Measurements from ENCODE around the gene OR51B2. TPM values are rescaled to one million over a fixed set of nuclear protein-coding genes. Genes with fewer than 3 reads are reported as not detected.

Gene OR51B2, protein sequence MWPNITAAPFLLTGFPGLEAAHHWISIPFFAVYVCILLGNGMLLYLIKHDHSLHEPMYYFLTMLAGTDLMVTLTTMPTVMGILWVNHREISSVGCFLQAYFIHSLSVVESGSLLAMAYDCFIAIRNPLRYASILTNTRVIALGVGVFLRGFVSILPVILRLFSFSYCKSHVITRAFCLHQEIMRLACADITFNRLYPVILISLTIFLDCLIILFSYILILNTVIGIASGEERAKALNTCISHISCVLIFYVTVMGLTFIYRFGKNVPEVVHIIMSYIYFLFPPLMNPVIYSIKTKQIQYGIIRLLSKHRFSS
- not detected in 2 replicates for total RNA-seq

DNA sequence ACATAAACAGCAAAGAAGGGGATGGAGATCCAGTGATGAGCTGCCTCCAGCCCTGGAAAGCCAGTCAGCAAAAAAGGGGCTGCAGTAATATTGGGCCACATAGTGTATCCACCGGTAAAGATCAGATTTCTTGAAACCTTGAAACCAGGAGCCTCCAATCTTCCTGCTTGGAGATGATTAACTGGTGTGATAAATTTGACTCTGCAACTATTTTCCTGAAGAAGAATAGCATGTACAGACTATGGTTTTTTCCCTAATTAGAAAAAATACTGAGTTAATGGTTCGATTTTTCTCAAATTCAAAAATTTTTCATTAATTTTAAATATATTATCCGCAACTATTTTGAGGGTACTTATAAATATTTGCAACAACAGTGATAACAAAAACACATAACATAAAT, at the start of gene OR51B2:
Gene OR51B2 (minus strand): TSS at position 101 of the 400 bp plus-strand sequence. CDS start 0 bp downstream, at position 101.

DNA sequence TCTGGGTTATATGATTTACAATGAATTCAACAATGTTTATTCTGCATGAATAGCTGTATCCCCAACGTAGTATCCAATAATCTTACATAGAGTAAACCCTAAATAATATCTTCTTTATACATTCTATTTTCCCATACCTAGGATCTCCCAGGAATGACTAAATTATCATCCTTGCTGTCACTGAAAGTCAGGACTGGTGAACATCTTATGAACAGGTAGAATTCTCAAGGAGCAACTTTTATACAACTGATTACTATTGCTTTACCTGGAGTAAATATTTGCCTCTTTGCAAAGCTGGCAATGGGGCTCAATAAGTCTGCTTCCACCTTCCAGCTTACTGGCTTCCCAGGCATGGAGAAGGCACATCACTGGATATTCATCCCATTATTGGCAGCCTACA, 27.1 kb upstream of the OR51B2 start, which contains the start of gene OR51B6:
Gene OR51B6 (plus strand): TSS at position 301 of the 400 bp plus-strand sequence. CDS start 0 bp downstream, at position 301.

DNA sequence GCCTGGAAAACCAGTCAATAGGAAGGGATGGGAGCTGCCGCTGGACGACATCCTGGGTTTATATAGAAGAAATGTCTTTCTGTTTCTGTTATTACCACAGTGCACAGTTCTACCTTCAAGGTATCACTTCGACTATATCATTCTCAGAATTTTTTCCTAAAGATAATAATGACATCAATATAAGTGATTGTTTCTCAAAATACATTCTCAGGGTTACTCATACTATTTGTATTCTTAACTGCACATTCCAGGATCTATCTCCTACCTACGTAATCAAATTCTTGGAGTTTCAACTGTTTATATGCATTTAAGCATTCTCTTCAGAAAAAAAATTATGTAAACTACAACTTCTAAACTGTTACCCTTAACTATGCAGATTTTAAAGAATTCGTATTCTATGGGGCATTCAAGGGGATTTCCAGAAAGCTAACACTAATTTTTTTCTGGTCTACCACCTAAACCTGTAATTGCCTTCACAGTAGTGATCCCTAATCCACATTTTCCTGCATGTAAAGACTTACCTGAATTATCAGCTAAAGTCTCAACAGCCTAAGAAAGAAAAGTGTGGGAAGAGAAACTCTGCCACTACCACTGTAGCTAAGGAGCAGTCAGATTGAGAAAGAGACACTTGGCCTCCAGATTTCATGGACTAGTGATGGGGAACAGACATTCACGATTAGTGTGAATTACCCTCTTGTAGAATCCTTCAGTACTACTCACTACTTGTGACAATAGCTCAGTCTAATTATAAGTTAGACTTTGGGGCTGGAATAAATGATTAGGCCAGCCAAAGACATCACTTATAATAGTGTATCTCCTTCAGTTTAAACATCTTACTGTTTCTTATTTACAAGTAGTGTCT, 19.6 kb upstream of the OR51B2 start, which contains the start of gene OR51B5:
Gene OR51B5 (minus strand): TSS at position 51 of the 862 bp plus-strand sequence. CDS start 0 bp downstream, at position 51.

DNA sequence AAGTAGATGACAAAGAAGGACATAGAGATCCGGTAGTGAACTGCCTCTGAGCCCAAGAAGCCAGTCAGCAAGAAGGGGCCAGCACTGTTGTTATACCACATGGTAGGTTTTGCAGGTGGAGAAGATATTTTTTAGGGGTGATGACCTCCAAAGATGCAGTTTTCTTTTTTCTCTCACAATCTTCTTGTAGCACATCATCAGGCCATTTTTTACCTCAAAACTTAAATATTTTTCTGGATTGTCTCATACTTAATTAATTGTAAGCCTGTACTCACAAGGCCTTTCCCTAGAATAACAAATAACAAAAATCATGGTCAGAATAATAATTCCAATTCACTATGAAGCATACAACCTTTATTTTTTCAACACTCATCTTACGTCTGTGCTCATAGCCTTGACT, 22.3 kb downstream of the OR51B2 start, which contains the start of gene OR51B4:
Gene OR51B4 (minus strand): TSS at position 101 of the 400 bp plus-strand sequence. CDS start 0 bp downstream, at position 101.

Small RNA genes lying within 50 kb of the gene (small RNA-seq; reads per million reads assigned to genes)
- not detected for gene AC104389.3

Other genes with a start within 250 kb of the OR51B2 start
- gene OR52A5, start 185.9 kb downstream of the OR51B2 start, total RNA-seq: not detected in 2 replicates
- not detected in 2 replicates for gene OR52A1, start 169.5 kb downstream of the OR51B2 start, total RNA-seq
- gene OR51V1, start 123.6 kb downstream of the OR51B2 start, total RNA-seq: not detected in 2 replicates
- gene HBB, start 97.2 kb downstream of the OR51B2 start, total RNA-seq: not detected in 2 replicates
- gene HBD, start 89.8 kb downstream of the OR51B2 start, total RNA-seq: not detected in 2 replicates
- not detected in 2 replicates for gene HBG1, start 74.4 kb downstream of the OR51B2 start, total RNA-seq
- gene HBG2, start 69.5 kb downstream of the OR51B2 start, total RNA-seq: not detected in 2 replicates
- not detected in 2 replicates for gene HBE1, start 54.4 kb downstream of the OR51B2 start, total RNA-seq
- not detected in 2 replicates for gene OR51B4, start 22.4 kb downstream of the OR51B2 start, total RNA-seq
- not detected in 2 replicates for gene OR51B5, start 19.2 kb upstream of the OR51B2 start, total RNA-seq
- not detected in 2 replicates for gene OR51B6, start 27.2 kb upstream of the OR51B2 start, total RNA-seq
- gene OR51M1, start 59.5 kb upstream of the OR51B2 start, total RNA-seq: not detected in 2 replicates
- gene OR51Q1, start 97.8 kb upstream of the OR51B2 start, total RNA-seq: not detected in 2 replicates
- gene OR51I1, start 117.2 kb upstream of the OR51B2 start, total RNA-seq: not detected in 2 replicates
- not detected in 2 replicates for gene OR51I2, start 125.0 kb upstream of the OR51B2 start, total RNA-seq
- gene OR52D1, start 164.4 kb upstream of the OR51B2 start, total RNA-seq: not detected in 2 replicates
- not detected in 2 replicates for gene UBQLN3, start 185.7 kb upstream of the OR51B2 start, total RNA-seq
- gene UBQLNL, start 192.4 kb upstream of the OR51B2 start, total RNA-seq: under 0.01 and 0.10 TPM in 2 replicates
- 0.65 TPM in 1 of 2 replicates, not detected in the other for gene OR52H1, start 224.2 kb upstream of the OR51B2 start, total RNA-seq

Data from vein endothelial cell (primary cell).